NCI-H2081 (cell line): ENCODE data around the gene BAHCC1.
A peak's percentile ranks its signal among the peaks of the same experiment; 100 is the strongest.

Experiments
- DNase-seq, 2 experiments: peaks; one replicate each; lab custom pipeline; 2025; lab: John Stamatoyannopoulos, UW

Gene BAHCC1

GRCh38 chr17:81427173-81428120 lies 32.2 kb downstream of the BAHCC1 start:
- peak; percentile 91 to 97 for DNase-seq

GRCh38 chr17:81428121-81428515 lies 32.9 kb downstream of the BAHCC1 start:
- peak; percentile 63 to 73 for DNase-seq

- no peak for DNase-seq
These were observed 33.3 kb downstream of the BAHCC1 start for GRCh38 chr17:81428516-81428915.

GRCh38 chr17:81428948-81429774 lies 33.9 kb downstream of the BAHCC1 start:
- DNase-seq: peak; percentile 86 to 94

- DNase-seq: peak; percentile 48 to 51
These were observed 34.7 kb downstream of the BAHCC1 start for GRCh38 chr17:81429821-81430551.

GRCh38 chr17:81431545-81432482 lies 36.6 kb downstream of the BAHCC1 start:
- no peak for DNase-seq

GRCh38 chr17:81432941-81433340 lies 37.7 kb downstream of the BAHCC1 start:
- peak; percentile 95 to 96 for DNase-seq

- no peak for DNase-seq
These were observed 38.4 kb downstream of the BAHCC1 start for GRCh38 chr17:81433656-81434055.

- no peak for DNase-seq
These were observed 38.8 kb downstream of the BAHCC1 start for GRCh38 chr17:81434072-81434471.

GRCh38 chr17:81434681-81435417 lies 39.6 kb downstream of the BAHCC1 start:
- DNase-seq: no peak

- no peak for DNase-seq
These were observed 40.5 kb downstream of the BAHCC1 start for GRCh38 chr17:81435652-81436293.

GRCh38 chr17:81436294-81436849 lies 41.1 kb downstream of the BAHCC1 start:
- no peak for DNase-seq

- no peak for DNase-seq
These were observed 42.0 kb downstream of the BAHCC1 start for GRCh38 chr17:81437191-81437651.

GRCh38 chr17:81438007-81438659 lies 42.9 kb downstream of the BAHCC1 start:
- DNase-seq: no peak

GRCh38 chr17:81438688-81439087 lies 43.4 kb downstream of the BAHCC1 start:
- DNase-seq: no peak

GRCh38 chr17:81440051-81440471 lies 44.8 kb downstream of the BAHCC1 start:
- DNase-seq: no peak

- DNase-seq: peak; percentile 53 to 55
These were observed 45.4 kb downstream of the BAHCC1 start for GRCh38 chr17:81440511-81441244.

GRCh38 chr17:81442791-81443190 lies 47.5 kb downstream of the BAHCC1 start:
- no peak for DNase-seq
